Stimulated activated CD8-positive, alpha-beta memory T cell treated with anti-CD3 and anti-CD28 coated beads, Interleukin-7, amount 100 ng/mL, for 24 hours (primary cell): ENCODE data around the gene C1orf50.
A peak's percentile ranks its signal among the peaks of the same experiment; 100 is the strongest.
"Not testable (repeated sequence)": the region's sequence is repeated elsewhere in the genome, so short reads cannot be mapped to it uniquely, and the experiment has no call there.

ENCODE experiments used
- DNase-seq: peaks from one replicate; pipeline ENCODE4 v3.0.0-alpha.2; 2020; ENCODE audit warnings: low read depth

The C1orf50 gene

GRCh38 chr1:42739753-42740700 lies 27.0 kb upstream of the C1orf50 start, which contains the start of gene CLDN19:
Gene CLDN19, minus strand, starts transcription at chr1:42740236. Its CDS starts 173 bp downstream, at chr1:42740063.
- no peak for DNase-seq

GRCh38 chr1:42740851-42741580 lies 26.0 kb upstream of the C1orf50 start:
- no peak for DNase-seq

GRCh38 chr1:42741706-42742105 lies 25.3 kb upstream of the C1orf50 start:
- DNase-seq = no peak

GRCh38 chr1:42742141-42742540 lies 24.9 kb upstream of the C1orf50 start:
- DNase-seq = no peak

- no peak for DNase-seq
These were observed 24.3 kb upstream of the C1orf50 start for GRCh38 chr1:42742617-42743316.

DNA sequence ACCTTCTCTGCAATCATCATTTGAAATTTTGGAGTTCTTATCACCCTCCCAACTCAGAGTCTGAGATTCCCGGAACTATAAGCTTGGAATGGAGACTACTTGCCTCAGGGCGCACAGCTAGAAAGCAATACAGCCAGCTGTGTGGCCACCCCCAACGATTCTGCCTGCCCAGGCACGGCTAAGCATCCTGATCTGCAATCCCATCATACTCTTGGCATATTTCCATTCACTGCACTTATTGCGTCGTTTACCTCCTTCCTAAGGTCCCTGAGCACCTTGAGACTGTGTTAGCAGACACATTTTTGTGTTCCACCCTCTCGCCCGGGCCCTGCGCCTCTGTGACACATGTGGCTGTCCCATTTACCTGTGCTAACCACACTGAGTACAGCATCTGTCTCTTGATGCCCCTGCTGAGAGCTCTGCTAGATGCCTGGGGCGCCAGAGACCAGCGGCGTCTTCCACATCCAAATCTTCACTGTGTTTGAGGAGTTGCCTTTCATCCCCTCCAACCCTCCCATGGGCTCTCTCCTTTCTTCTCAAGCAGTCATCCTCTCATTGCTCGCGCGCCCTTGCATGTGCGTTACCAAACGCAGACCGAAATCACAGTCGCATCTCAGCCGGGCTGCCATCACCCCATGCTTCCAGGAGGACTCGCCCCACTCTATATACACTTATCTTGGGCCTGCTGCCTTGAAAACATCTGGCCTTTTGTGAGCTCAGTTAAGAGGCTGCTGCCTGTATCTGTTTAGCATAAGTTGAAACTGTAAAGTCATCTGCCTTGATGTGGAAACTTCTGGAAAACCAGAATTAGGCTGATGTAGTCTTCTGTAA lies 23.5 kb upstream of the C1orf50 start:
- DNase-seq = no peak

DNA sequence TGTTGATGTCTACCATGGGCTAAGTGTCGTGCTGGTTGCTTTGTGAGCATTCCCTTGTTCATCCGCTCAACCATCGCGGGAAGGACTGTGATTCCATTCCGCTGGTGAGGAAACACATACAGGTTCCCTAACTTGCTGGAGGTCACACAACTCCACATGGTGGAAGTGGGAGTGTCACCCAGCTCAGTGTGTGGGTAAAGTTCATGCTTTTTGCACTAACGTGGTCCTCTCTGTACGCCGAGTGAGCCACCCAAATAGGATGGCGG lies 23.0 kb upstream of the C1orf50 start:
- no peak for DNase-seq

DNA sequence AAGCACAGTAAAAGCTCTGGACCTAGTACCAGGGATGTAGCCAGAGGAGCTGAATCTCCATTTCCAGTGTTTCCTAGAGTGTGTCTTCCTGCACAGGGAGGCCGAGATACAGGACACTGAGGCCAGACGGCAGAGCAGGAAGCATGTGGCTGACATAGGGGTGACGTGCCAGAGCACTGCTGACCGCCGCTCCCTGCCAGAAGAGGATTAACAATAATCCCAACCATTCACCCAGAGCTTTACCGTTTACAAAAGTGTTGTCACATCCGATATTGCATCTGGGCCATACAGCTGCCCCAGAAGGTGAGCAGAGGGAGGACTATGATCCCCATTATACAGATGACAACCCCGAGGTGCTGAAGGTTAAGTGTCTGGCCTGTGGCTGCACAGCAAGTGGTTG lies 21.2 kb upstream of the C1orf50 start:
- no peak for DNase-seq

- DNase-seq = no peak
These were observed 20.5 kb upstream of the C1orf50 start for GRCh38 chr1:42746436-42747105.

- peak; percentile 26 for DNase-seq
These were observed 19.9 kb upstream of the C1orf50 start for GRCh38 chr1:42747125-42747524.

DNA sequence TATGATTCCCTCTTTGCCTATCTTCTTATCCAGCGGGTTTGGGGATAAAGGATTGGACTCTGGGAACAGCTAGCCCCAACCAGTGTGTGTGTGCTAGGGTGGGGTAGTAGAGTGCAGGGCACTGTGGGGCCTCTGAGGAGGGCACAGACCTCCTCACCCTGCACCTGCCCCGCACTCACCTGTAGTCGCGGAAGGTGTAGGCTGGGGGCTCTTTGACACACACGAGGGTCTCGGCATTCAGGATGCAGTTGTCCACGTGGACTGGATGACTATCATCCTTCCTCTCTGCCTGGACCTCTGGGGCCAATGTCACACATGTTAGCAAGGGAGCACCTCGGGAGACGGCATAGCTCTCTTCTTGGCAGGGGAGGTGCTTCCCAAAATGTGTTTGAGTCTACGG lies 19.0 kb upstream of the C1orf50 start:
- DNase-seq = no peak

GRCh38 chr1:42748461-42749410 lies 18.3 kb upstream of the C1orf50 start:
- DNase-seq = no peak

GRCh38 chr1:42750041-42750440 lies 17.0 kb upstream of the C1orf50 start:
- no peak for DNase-seq

DNA sequence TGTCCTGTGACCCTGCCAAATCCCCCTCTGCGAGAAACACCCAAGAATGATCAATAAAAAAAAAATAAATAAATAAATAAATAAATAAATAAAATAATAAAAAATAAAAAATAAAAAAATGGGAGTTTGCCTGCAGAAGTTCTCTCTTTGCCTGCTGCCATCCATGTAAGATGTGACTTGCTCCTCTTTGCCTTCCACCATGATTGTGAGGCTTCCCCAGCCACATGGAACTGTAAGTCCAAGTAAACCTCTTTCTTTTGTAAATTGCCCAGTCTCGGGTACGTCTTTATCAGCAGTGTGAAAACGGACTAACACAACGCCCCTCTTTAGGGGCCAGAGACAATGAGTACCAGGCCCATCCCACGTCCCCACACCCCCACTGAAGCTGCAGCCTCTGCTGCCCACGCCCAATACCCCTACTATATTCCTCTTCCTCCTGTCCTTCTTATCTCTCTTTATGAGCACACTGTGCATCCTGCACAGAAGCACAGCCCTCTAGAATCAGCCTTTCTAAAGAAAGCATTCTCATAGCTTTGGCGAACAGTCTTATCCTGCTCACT lies 15.5 kb upstream of the C1orf50 start:
- DNase-seq = not testable (repeated sequence)

DNA sequence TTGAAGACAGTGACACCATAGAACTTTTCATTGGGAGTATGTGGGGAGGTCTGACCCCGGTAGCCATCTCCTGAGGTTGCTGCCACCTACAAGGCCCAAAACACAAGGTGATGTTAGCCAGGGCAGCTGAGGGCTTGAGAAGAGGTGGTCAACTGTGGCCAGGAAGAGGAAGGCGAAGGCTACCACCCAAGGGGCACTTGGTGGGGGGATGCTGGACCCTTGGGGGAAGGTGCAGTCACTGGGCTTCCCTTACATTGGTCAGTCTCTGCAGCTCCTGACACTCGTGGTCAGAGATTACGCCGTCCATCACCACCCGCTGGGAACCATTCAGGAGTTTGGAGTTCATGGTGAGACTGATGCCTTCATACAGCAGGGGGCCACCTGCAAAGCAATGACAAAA lies 14.8 kb upstream of the C1orf50 start:
- DNase-seq = no peak

- no peak for DNase-seq
These were observed 14.0 kb upstream of the C1orf50 start for GRCh38 chr1:42753070-42753469.

DNA sequence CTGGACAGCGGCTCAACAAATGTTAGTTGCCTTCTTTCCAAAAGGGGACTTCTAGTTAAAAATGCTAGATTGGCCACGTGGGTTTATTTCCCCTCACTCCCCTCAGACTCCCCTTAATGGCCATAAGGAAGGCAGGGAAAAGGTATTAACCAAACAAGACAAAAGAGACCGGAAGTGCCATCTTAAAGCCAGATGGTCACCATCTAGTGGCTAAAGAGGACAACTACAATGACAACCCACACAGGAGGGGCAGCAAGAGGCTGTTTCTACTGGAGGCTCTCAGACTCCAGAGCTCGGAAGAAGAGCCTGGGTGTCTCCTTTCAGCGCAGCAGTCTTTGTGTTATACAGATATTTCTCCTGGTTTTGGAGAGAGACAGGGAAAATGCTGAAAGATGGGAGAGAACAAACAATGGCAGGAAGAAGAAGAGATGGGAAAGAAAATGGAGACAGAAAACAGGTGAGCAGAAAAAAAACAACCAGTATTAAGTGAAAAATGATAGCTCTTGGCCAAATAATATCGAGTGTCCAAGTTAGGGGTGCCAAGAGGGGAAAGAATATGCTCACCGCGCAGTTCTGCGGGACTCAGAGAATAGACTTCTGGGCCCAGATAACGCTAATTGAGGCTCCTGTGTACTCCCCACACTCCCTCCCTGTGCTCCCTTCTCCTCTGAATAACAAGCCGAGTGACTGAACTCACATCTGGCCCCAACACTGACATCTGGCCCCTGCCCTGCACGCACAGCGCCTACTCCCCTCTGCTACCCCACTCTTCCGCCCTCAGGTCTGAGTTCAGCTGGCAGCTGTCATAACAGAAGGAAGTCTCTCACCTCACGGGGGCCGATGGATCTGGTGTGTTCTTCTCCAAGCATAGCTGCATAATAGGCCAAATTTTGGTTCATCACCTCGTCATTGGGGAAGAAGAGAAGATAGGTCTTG lies 9.8 kb upstream of the C1orf50 start:
- no peak for DNase-seq

- no peak for DNase-seq
These were observed 9.2 kb upstream of the C1orf50 start for GRCh38 chr1:42757892-42758275.

DNA sequence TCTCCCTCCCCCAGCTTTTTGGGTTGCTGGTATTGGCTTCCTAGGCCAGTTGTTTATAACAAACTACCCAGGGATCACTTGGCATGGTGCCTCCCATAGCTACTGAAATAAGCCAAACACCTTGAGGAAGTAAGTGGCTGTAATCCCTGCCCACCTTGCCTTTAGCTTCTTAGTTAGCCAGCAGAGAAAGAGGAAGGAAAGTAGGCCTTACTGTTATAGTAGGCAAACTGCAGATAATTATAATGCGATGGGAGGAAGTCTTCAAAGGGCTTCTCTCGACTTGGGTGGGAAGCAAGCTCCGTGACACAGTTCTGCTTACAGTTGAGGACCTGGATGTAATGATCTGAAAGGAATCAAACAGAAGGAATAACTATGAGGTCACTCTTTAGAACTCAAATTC lies 8.4 kb upstream of the C1orf50 start:
- no peak for DNase-seq
